Measurements from ENCODE around the gene SLMAP. TPM values are rescaled to one million over a fixed set of nuclear protein-coding genes. Genes with fewer than 3 reads are reported as not detected.

Gene SLMAP
- total RNA-seq, 2 donors from 2014 or later, result 76.3 to 131 TPM

GRCh38 chr3:57783186-57784088 is 27.3 kb downstream of the SLMAP start:
- Histone ChIP-seq H3K27me3 (replicated peaks; ENCODE audit: insufficient read depth) (no peaks in the 10 kb centered on the region), H3K27ac (no peak overlapping the region), H3K9me3 (no peaks in the 10 kb centered on the region), H3K36me3 (no peaks in the 10 kb centered on the region), H3K4me1 (replicated peaks) (no peaks in the 10 kb centered on the region), H3K4me3 (no peak overlapping the region)
- WGBS, result 92% methylated on average over 6 of the region's 6 CpGs
- intact Hi-C loops (cut with DNase I), result no loop called here
- TF ChIP-seq POLR2AphosphoS5 (IDR thresholded peaks at IDR 0.05), result no peak
- no peak for TF ChIP-seq POLR2A (IDR thresholded peaks at IDR 0.05)
- TF ChIP-seq CTCF (IDR thresholded peaks at IDR 0.05), result no peak
- no peak for DNase-seq (ENCODE audit: low spot score)

GRCh38 chr3:57784089-57784735 is 28.1 kb downstream of the SLMAP start:
- H3K4me3 ChIP-seq, result no peak overlapping the region
- no peaks in the 10 kb centered on the region for H3K9me3 ChIP-seq
- H3K27ac ChIP-seq, result no peak overlapping the region
- 100% methylated on average over 1 of the region's 1 CpG for WGBS
- H3K4me1 ChIP-seq (replicated peaks), result no peaks in the 10 kb centered on the region
- H3K27me3 ChIP-seq (replicated peaks; ENCODE audit: insufficient read depth), result no peaks in the 10 kb centered on the region
- DNase-seq (ENCODE audit: low spot score), result no peak
- TF ChIP-seq POLR2AphosphoS5 (IDR thresholded peaks at IDR 0.05), result no peak
- no peak for TF ChIP-seq CTCF (IDR thresholded peaks at IDR 0.05)
- H3K36me3 ChIP-seq, result no peaks in the 10 kb centered on the region
- intact Hi-C loops (cut with DNase I), result no loop called here

DNA sequence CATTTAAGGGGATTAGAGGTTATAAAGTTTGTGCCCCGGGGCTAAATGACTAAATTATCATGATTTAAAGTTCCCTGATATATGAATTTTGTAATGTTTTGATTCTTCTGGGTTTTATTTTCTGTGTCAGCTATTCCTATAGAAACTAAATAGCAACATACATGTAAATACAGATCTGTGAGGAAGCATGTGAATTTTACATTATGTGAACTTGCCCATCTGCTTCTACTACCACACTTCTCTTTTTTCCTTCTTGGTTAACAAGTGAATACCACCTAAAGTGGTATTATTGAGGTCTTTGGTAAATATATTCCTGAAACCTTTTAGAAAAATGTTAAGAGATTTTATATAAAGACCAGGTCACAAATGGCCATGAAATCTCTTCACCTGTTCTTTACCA is 29.3 kb downstream of the SLMAP start:
- Histone ChIP-seq H3K27ac (no peak overlapping the region), H3K9me3 (no peaks in the 10 kb centered on the region), H3K4me1 (replicated peaks) (no peaks in the 10 kb centered on the region), H3K36me3 (no peaks in the 10 kb centered on the region), H3K4me3 (no peak overlapping the region), H3K27me3 (replicated peaks; ENCODE audit: insufficient read depth) (no peaks in the 10 kb centered on the region)
- 86% methylated on average over 1 of the region's 1 CpG for WGBS
- intact Hi-C loops (cut with DNase I), result no loop called here
- DNase-seq (ENCODE audit: low spot score), result no peak
- TF ChIP-seq POLR2AphosphoS5 (IDR thresholded peaks at IDR 0.05) (no peak), CTCF (IDR thresholded peaks at IDR 0.05) (no peak), POLR2A (IDR thresholded peaks at IDR 0.05) (no peak)

DNA sequence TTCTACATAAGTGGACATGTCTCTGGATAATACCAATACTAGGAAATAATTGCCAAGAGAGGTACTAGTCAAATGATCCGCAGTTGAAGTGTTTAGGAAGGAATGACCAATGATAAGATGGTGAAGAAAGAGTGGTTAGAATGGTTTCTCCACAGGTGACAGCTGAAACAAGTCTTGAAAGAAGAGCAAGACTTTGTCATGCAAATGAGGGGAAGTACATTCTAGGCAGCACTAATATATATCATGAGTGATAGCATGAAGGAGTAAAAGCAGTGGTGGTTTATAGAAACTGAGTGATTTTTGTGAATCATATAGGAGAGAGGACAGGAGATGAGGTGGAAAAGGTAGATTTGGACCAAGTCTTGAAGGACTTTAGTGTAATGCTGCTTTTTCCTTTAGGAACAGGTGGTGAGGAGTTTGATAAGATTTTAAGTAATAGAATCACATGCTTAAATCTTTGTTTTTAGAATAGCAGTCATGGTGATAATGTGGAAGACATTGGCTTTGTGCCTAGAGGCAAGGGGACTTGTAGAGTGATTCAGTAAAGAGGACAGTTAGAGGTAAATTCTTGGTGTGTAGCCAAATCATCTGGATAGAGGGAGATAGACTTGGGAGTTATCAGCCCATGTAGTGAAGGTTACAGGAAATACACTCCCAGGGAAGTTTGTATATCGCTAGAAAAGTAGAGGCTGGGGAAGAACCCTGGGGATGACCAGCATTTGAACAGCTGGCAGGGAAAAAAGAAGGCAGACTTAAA is 31.9 kb downstream of the SLMAP start:
- no peaks in the 10 kb centered on the region for H3K27me3 ChIP-seq (replicated peaks; ENCODE audit: insufficient read depth)
- WGBS, result 85% methylated on average over 2 of the region's 2 CpGs
- H3K4me3 ChIP-seq, result no peak overlapping the region
- DNase-seq (ENCODE audit: low spot score), result no peak
- TF ChIP-seq POLR2AphosphoS5 (IDR thresholded peaks at IDR 0.05) (no peak), CTCF (IDR thresholded peaks at IDR 0.05) (no peak), POLR2A (IDR thresholded peaks at IDR 0.05) (no peak)
- intact Hi-C loops (cut with DNase I), result no loop called here
- no peak overlapping the region for H3K27ac ChIP-seq
- no peaks in the 10 kb centered on the region for H3K9me3 ChIP-seq
- no peaks in the 10 kb centered on the region for H3K36me3 ChIP-seq
- no peaks in the 10 kb centered on the region for H3K4me1 ChIP-seq (replicated peaks)

All from prostate gland (tissue), 2 donors.